SK-N-SH (cell line): ENCODE data around the gene CELA3A. TPM values are rescaled to one million over a fixed set of nuclear protein-coding genes. Genes with fewer than 3 reads are reported as not detected.

Source experiments
- CTCF ChIA-PET: fragments of 300-600, 350-600 bp; formaldehyde crosslinking; extraction: SDS; loops from one replicate; lab custom pipeline; 2021; lab: Yijun Ruan, JAX
- POLR2A ChIA-PET: fragments of 350-600 bp; sonication (Branson Sonifier 250); formaldehyde crosslinking; extraction: SDS; loops from one replicate; lab custom pipeline; 2020; ENCODE audit warnings: antibody characterized with exemption, inconsistent platforms; lab: Yijun Ruan, JAX
- DNase-seq: peaks from one replicate; pipeline ENCODE4 v3.0.0; 2012
- H2AFZ ChIP-seq: fragments of 200-600 bp; sonication (generic); 2 replicates; pipeline ENCODE4 v1.8.1; 2016; ENCODE audit warnings: antibody characterized with exemption, mild to moderate bottlenecking, low read depth
- H3F3A ChIP-seq: fragments of 200-600 bp; sonication (generic); replicated peaks from 2 replicates; pipeline ENCODE3; 2016; ENCODE audit warnings: antibody characterized with exemption, mild to moderate bottlenecking; ENCODE audit not compliant: insufficient read depth
- H3K27ac ChIP-seq, 2 experiments: fragments of 200-500 bp in 1 of 2; fragments of 200-600 bp in 1 of 2; sonication (Bioruptor generic) in 1 of 2; sonication (generic), shearing (Covaris generic) in 1 of 2; 2 replicates each; pipeline versions ENCODE4 v1.5.1 to v1.6.1; 2014 to 2016; ENCODE audit warnings: low read depth in 2 of 2, inconsistent platforms in 1 of 2, low read length in 1 of 2, mild to moderate bottlenecking in 1 of 2, mixed read lengths in 1 of 2
- H3K27me3 ChIP-seq: fragments of 200-600 bp; sonication (generic), shearing (Covaris generic); 2 replicates; pipeline ENCODE4 v1.6.1; 2016; ENCODE audit warnings: mixed run types; ENCODE audit not compliant: insufficient read depth
- H3K36me3 ChIP-seq, 2 experiments: fragments of 200-500 bp in 1 of 2; fragments of 200-600 bp in 1 of 2; sonication (Bioruptor generic) in 1 of 2; sonication (generic) in 1 of 2; replicated peaks in 1 of 2; 2 replicates each; pipeline versions ENCODE3 to v1.5.1; 2014 to 2016; ENCODE audit warnings: low read length in 1 of 2, mild to moderate bottlenecking in 1 of 2; ENCODE audit not compliant: insufficient read depth in 2 of 2, control insufficient read depth in 1 of 2
- H3K4me1 ChIP-seq, 2 experiments: fragments of 200-500 bp in 1 of 2; fragments of 200-600 bp in 1 of 2; sonication (Bioruptor generic) in 1 of 2; sonication (generic), shearing (Covaris generic) in 1 of 2; 2 replicates each; pipeline versions ENCODE4 v1.5.1 to v1.6.1; 2014 to 2016; ENCODE audit warnings: low read depth in 1 of 2, low read length in 1 of 2, mixed run types in 1 of 2; ENCODE audit not compliant: insufficient read depth in 2 of 2, control insufficient read depth in 1 of 2
- H3K4me2 ChIP-seq: fragments of 200-600 bp; sonication (generic), shearing (Covaris generic); 2 replicates; pipeline ENCODE4 v1.6.1; 2017; ENCODE audit warnings: mixed run types
- H3K4me3 ChIP-seq, 2 experiments: fragments of 200-500 bp in 1 of 2; fragments of 200-600 bp in 1 of 2; sonication (Bioruptor generic) in 1 of 2; sonication (generic), shearing (Covaris generic) in 1 of 2; 2 replicates each; pipeline versions ENCODE4 v1.5.1 to v1.8.1; 2014 to 2016; ENCODE audit warnings: low read depth in 2 of 2, inconsistent platforms in 1 of 2, low read length in 1 of 2, mild to moderate bottlenecking in 1 of 2, mixed read lengths in 1 of 2, moderate library complexity in 1 of 2
- H3K79me2 ChIP-seq: fragments of 200-600 bp; sonication (generic); 2 replicates; pipeline ENCODE4 v1.8.1; 2017; ENCODE audit warnings: mild to moderate bottlenecking; ENCODE audit not compliant: insufficient read depth
- H3K9ac ChIP-seq: fragments of 200-600 bp; sonication (generic); 2 replicates; pipeline ENCODE4 v1.6.1; 2017; ENCODE audit warnings: mixed run types
- H3K9me2 ChIP-seq: fragments of 200-600 bp; sonication (generic); 2 replicates; pipeline ENCODE4 v1.6.1; 2017; ENCODE audit warnings: mixed run types
- H3K9me3 ChIP-seq: fragments of 200-600 bp; sonication (generic); 2 replicates; pipeline ENCODE4 v1.6.1; 2017; ENCODE audit warnings: mixed run types, mild to moderate bottlenecking, moderate library complexity
- H4K20me1 ChIP-seq: fragments of 200-600 bp; sonication (generic); 2 replicates; pipeline ENCODE4 v1.6.1; 2017; ENCODE audit warnings: mild to moderate bottlenecking, mixed run types; ENCODE audit not compliant: insufficient read depth
- ELF1 ChIP-seq: IDR thresholded peaks from 2 replicates; pipeline ENCODE4 v1.4.0; 2012
- EP300 ChIP-seq, 2 experiments: IDR thresholded peaks; 2 replicates each; pipeline versions ENCODE4 v1.4.0 to v1.6.1; 2012; ENCODE audit warnings: borderline replicate concordance in 1 of 2, low read depth in 1 of 2, low read length in 1 of 2
- FOSL2 ChIP-seq: IDR thresholded peaks from 2 replicates; pipeline ENCODE4 v1.4.0; 2012; ENCODE audit warnings: low read depth, mild to moderate bottlenecking, moderate library complexity, borderline replicate concordance
- FOXJ3 ChIP-seq: sonication (generic); formaldehyde crosslinking; IDR thresholded peaks from 2 replicates; pipeline ENCODE4 v1.5.1; 2020; ENCODE audit warnings: mild to moderate bottlenecking, missing genetic modification reagents
- GABPA ChIP-seq: IDR thresholded peaks from 2 replicates; pipeline ENCODE4 v1.4.0; 2012; ENCODE audit warnings: low read depth, mild to moderate bottlenecking
- GATA2 ChIP-seq: sonication (generic); formaldehyde crosslinking; IDR thresholded peaks from 2 replicates; pipeline ENCODE4 v1.5.0; 2020; ENCODE audit warnings: mild to moderate bottlenecking, missing genetic modification reagents
- JUND ChIP-seq: IDR thresholded peaks from 2 replicates; pipeline ENCODE4 v1.4.0; 2012
- MEF2A ChIP-seq: IDR thresholded peaks from 2 replicates; pipeline ENCODE4 v1.4.0; 2012; ENCODE audit warnings: low read depth, borderline replicate concordance
- RCOR1 ChIP-seq: fragments of 150-350 bp; IDR thresholded peaks from 2 replicates; pipeline ENCODE4 v1.6.1; 2017; ENCODE audit warnings: antibody characterized with exemption, low read length
- RXRA ChIP-seq: IDR thresholded peaks from 2 replicates; pipeline ENCODE4 v1.4.0; 2012; ENCODE audit warnings: low read depth, mild to moderate bottlenecking, borderline replicate concordance
- TAF1 ChIP-seq: IDR thresholded peaks from 2 replicates; pipeline ENCODE4 v1.6.1; 2012; ENCODE audit warnings: low read depth, mild to moderate bottlenecking, low read length, moderate library complexity, borderline replicate concordance
- TCF12 ChIP-seq: IDR thresholded peaks from 2 replicates; pipeline ENCODE4 v1.4.0; 2012
- TEAD4 ChIP-seq: IDR thresholded peaks from 2 replicates; pipeline ENCODE4 v1.4.0; 2012; ENCODE audit warnings: mild to moderate bottlenecking, borderline replicate concordance; ENCODE audit not compliant: insufficient read depth
- YY1 ChIP-seq: IDR thresholded peaks from 2 replicates; pipeline ENCODE4 v1.4.0; 2012; ENCODE audit warnings: low read depth, mild to moderate bottlenecking
- whole genome bisulfite sequencing: methylation state at CpG from one replicate; pipeline ENCODE4 v1.1.6; 2017; ENCODE audit warnings: low lambda C conversion rate; 5-methylcytosine and 5-hydroxymethylcytosine counted together
- polyA plus RNA-seq, 3 experiments: library from polyadenylated mRNA; depleted of rRNA; stranded (reverse); fragments of >200 nt; gene quantifications; 2 replicates each; pipeline ENCODE4 v1.2.3, GENCODE V29; 2012
- TF ChIP-seq, protein P1 (sequence below): fragments of 200-600 bp; sonication (generic); IDR thresholded peaks from 2 replicates; pipeline ENCODE4 v1.6.1; 2017; ENCODE audit warnings: antibody characterized with exemption, mild to moderate bottlenecking, moderate library complexity
- TF ChIP-seq, protein P2 (sequence below): IDR thresholded peaks from 2 replicates; pipeline ENCODE4; 2012

The CELA3A gene
- polyA plus RNA-seq, 1 of the 3 experiments (the other 2 are of a cell fraction): not detected

- TF ChIP-seq TEAD4 (0 out of 2 replicates have a peak, but pooled peaks have one; percentile 4), FOXJ3 (CRISPR knock-in tag) (no peak), RCOR1 (peak; percentile 75), TCF12 (no peak), FOSL2 (peak; percentile 25; the same call in 1 of the 2 replicates), JUND (peak; percentile 21; the same call in 1 of the 2 replicates), GABPA (no peak), TAF1 (peak; percentile 68), YY1 (no peak), EP300 (IDR thresholded peaks at IDR 0.05; ENCODE audit: borderline replicate concordance in 1 of 2, low read depth in 1 of 2, low read length in 1 of 2) (peak in 1 of 2 experiments; percentile 15; a peak in 1 of 4 replicates), GATA2 (CRISPR knock-in tag) (peak; percentile 12; the same call in 1 of the 2 replicates), RXRA (peak; percentile 19; the same call in 1 of the 2 replicates), ELF1 (no peak), MEF2A (no peak)
- TF ChIP-seq, protein P1, sequence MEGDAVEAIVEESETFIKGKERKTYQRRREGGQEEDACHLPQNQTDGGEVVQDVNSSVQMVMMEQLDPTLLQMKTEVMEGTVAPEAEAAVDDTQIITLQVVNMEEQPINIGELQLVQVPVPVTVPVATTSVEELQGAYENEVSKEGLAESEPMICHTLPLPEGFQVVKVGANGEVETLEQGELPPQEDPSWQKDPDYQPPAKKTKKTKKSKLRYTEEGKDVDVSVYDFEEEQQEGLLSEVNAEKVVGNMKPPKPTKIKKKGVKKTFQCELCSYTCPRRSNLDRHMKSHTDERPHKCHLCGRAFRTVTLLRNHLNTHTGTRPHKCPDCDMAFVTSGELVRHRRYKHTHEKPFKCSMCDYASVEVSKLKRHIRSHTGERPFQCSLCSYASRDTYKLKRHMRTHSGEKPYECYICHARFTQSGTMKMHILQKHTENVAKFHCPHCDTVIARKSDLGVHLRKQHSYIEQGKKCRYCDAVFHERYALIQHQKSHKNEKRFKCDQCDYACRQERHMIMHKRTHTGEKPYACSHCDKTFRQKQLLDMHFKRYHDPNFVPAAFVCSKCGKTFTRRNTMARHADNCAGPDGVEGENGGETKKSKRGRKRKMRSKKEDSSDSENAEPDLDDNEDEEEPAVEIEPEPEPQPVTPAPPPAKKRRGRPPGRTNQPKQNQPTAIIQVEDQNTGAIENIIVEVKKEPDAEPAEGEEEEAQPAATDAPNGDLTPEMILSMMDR: peak; percentile 24
- TF ChIP-seq, protein P2, sequence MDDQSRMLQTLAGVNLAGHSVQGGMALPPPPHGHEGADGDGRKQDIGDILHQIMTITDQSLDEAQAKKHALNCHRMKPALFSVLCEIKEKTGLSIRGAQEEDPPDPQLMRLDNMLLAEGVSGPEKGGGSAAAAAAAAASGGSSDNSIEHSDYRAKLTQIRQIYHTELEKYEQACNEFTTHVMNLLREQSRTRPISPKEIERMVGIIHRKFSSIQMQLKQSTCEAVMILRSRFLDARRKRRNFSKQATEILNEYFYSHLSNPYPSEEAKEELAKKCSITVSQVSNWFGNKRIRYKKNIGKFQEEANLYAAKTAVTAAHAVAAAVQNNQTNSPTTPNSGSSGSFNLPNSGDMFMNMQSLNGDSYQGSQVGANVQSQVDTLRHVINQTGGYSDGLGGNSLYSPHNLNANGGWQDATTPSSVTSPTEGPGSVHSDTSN: peak; percentile 88
- H3K4me1 ChIP-seq: peaks cover 0 to 7% of the 10 kb centered on the region in 2 experiments; a peak in 1 of 4 replicates
- peak overlapping the region; percentile 100 for H3K9ac ChIP-seq
- H3K9me3 ChIP-seq: no peaks in the 10 kb centered on the region
- H3K9me2 ChIP-seq: no peaks in the 10 kb centered on the region
- no peaks in the 10 kb centered on the region for H3K27me3 ChIP-seq
- H3K27ac ChIP-seq: peak overlapping the region; percentile 93 to 99
- peak overlapping the region; percentile 77 to 97 for H3K4me3 ChIP-seq
- ChIA-PET CTCF (interaction anchor here (0.6 to 2.2 kb wide), 15 partner anchors 23 to 654 kb away, joined by 3 to 7 read pairs (median 3); partner anchors contain the start of genes CDC42, CELA3A and HSPG2), POLR2A (interaction anchor here (1.3 to 2.7 kb wide), 2 partner anchors 9 to 28 kb away, joined by 4 to 29 read pairs; partner anchors contain the start of gene CDC42)
- peaks cover 17% of the 10 kb centered on the region for H3K79me2 ChIP-seq
- peak overlapping the region; percentile 90 for H3K4me2 ChIP-seq
- 5% methylated on average over 33 of the region's 33 CpGs for WGBS
- peaks cover 21% of the 10 kb centered on the region for H3F3A ChIP-seq
- H4K20me1 ChIP-seq: no peaks in the 10 kb centered on the region
- H3K36me3 ChIP-seq: no peaks in the 10 kb centered on the region
- H2AFZ ChIP-seq: peak overlapping the region; percentile 92
- DNase-seq: peak; percentile 64
Measured at GRCh38 chr1:22024485-22025367, 23.3 kb downstream of the CELA3A start.
